HepG2 (cell line): ENCODE measurements around the gene PTPRO. TPM values are rescaled to one million over a fixed set of nuclear protein-coding genes. Genes with fewer than 3 reads are reported as not detected.

ENCODE experiments used
- AKNA ChIP-seq: sonication (generic); formaldehyde crosslinking; IDR thresholded peaks from 2 replicates; pipeline ENCODE4 v1.4.0; 2020; ENCODE audit warnings: missing genetic modification reagents, borderline replicate concordance
- ATF2 ChIP-seq: sonication (generic); formaldehyde crosslinking; IDR thresholded peaks from 2 replicates; pipeline ENCODE4 v1.4.0; 2020; ENCODE audit warnings: missing genetic modification reagents
- CCAR2 ChIP-seq: fragments of 200-400 bp; formaldehyde crosslinking; optimal IDR thresholded peaks from 2 replicates; pipeline ENCODE3; 2018; ENCODE audit warnings: low read depth, mild to moderate bottlenecking, low read length, moderate library complexity
- DRAP1 ChIP-seq: IDR thresholded peaks from 2 replicates; pipeline ENCODE4 v1.6.1; 2016; ENCODE audit warnings: missing genetic modification reagents, missing compliant biosample characterization
- KDM4B ChIP-seq: sonication (generic); formaldehyde crosslinking; IDR thresholded peaks from 2 replicates; pipeline ENCODE4 v1.4.0; 2020; ENCODE audit warnings: missing genetic modification reagents
- PHF5A ChIP-seq: IDR thresholded peaks from one replicate; pipeline ENCODE4 v1.6.1; 2018; ENCODE audit warnings: low read depth, missing genetic modification reagents; ENCODE audit not compliant: unreplicated experiment
- POLR2G ChIP-seq: fragments of 200-400 bp; formaldehyde crosslinking; IDR thresholded peaks from 2 replicates; pipeline ENCODE4 v1.6.1; 2018; ENCODE audit warnings: mild to moderate bottlenecking, low read depth, low read length, moderate library complexity
- RERE ChIP-seq: IDR thresholded peaks from 2 replicates; pipeline ENCODE4 v1.6.1; 2016; ENCODE audit warnings: low read depth, missing genetic modification reagents, missing compliant biosample characterization
- TARDBP ChIP-seq: sonication (generic); formaldehyde crosslinking; IDR thresholded peaks from 2 replicates; pipeline ENCODE4 v1.8.0; 2022; ENCODE audit warnings: mild to moderate bottlenecking, missing genetic modification reagents
- TBX3 ChIP-seq: fragments of 450-650 bp; IDR thresholded peaks from 2 replicates; pipeline ENCODE4 v1.6.1; 2017; ENCODE audit warnings: antibody characterized with exemption, mild to moderate bottlenecking, inconsistent platforms, borderline replicate concordance
- ZFP91 ChIP-seq: sonication (generic); formaldehyde crosslinking; IDR thresholded peaks from 2 replicates; pipeline ENCODE4 v1.9.0; 2022; ENCODE audit warnings: missing genetic modification reagents, mild to moderate bottlenecking, borderline replicate concordance
- ZNF468 ChIP-seq: sonication (generic); formaldehyde crosslinking; IDR thresholded peaks from 2 replicates; pipeline ENCODE4 v1.8.0; 2022; ENCODE audit warnings: mild to moderate bottlenecking, moderate library complexity, missing genetic modification reagents
- polyA plus RNA-seq, 8 experiments: library from polyadenylated mRNA; depleted of rRNA in 3 of 8; stranded (reverse) in 7 of 8; unstranded in 1 of 8; fragments of >200 nt; fragmentation: Illumina TruSeq in 4 of 8; extraction: Trizol in 4 of 8; gene quantifications; 2 replicates each; pipeline versions ENCODE4 v1.2.1 to v1.2.3, GENCODE V29; 2011 to 2016; ENCODE audit warnings: low read depth in 4 of 8, missing spikeins in 1 of 8, mixed read lengths in 1 of 8; ENCODE audit not compliant: insufficient read depth in 1 of 8
- total RNA-seq, 5 experiments: library from RNA; depleted of rRNA; stranded (reverse); fragments of >200 nt; fragmentation: Illumina TruSeq; extraction: Trizol; gene quantifications; 2 replicates each; pipeline ENCODE4 v1.2.3, GENCODE V29; 2016; ENCODE audit warnings: low read depth in 1 of 5

PTPRO gene
- total and polyA plus RNA-seq, 2 of the 13 experiments (the other 11 are each of a cell fraction or from before 2014, with no cell fraction given): 0.04 TPM; not detected in 1

- TF ChIP-seq AKNA (CRISPR knock-in tag) (no peak), CCAR2 (no peak), TARDBP (CRISPR knock-in tag) (no peak), DRAP1 (CRISPR knock-in tag) (no peak), PHF5A (no peak), POLR2G (no peak), ZNF468 (CRISPR knock-in tag) (no peak), TBX3 (no peak), ATF2 (CRISPR knock-in tag) (no peak), KDM4B (CRISPR knock-in tag) (no peak), ZFP91 (no peak), RERE (CRISPR knock-in tag) (no peak)
Observed at GRCh38 chr12:15556411-15557102, 234.2 kb downstream of the PTPRO start (continued).
